ENCODE data around the gene DSG4. TPM values are rescaled to one million over a fixed set of nuclear protein-coding genes. Genes with fewer than 3 reads are reported as not detected.

The DSG4 gene
- total RNA-seq, 4 donors from 2014 or later = not detected

DNA sequence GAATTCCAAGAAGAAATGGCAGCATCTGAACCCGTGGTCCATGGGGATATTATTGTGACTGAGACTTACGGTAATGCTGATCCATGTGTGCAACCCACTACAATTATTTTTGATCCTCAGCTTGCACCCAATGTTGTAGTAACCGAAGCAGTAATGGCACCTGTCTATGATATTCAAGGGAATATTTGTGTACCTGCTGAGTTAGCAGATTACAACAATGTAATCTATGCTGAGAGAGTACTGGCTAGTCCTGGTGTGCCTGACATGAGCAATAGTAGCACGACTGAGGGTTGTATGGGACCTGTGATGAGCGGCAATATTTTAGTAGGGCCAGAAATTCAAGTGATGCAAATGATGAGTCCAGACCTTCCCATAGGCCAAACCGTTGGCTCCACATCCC, 36.6 kb downstream of the DSG4 start:
- intact Hi-C loops (cut with DNase I; ENCODE audit: low total_unique reads) = no loop called here
- no peak for ATAC-seq
- no peak for TF ChIP-seq POLR2A (IDR thresholded peaks at IDR 0.05)
- no peak for TF ChIP-seq CTCF (IDR thresholded peaks at IDR 0.05 in 4 of 5, conservative IDR thresholded peaks at IDR 0.05 in 1 of 5)
- no peaks in the 10 kb centered on the region for H3K36me3 ChIP-seq
- no peaks in the 10 kb centered on the region for H3K27me3 ChIP-seq
- no peak overlapping the region for H3K27ac ChIP-seq
- H3K9me3 ChIP-seq = no peaks in the 10 kb centered on the region
- no peaks in the 10 kb centered on the region for H3K4me1 ChIP-seq
- no peak for DNase-seq
- in situ Hi-C loops (cut with MboI; ENCODE audit: low sequenced_read_pairs in 4 of 4) = no loop called here
- H3K4me3 ChIP-seq = no peak overlapping the region

- ATAC-seq = no peak
- intact Hi-C loops (cut with DNase I; ENCODE audit: low total_unique reads) = no loop called here
- H3K36me3 ChIP-seq = no peaks in the 10 kb centered on the region
- in situ Hi-C loops (cut with MboI; ENCODE audit: low sequenced_read_pairs in 4 of 4) = no loop called here
- no peaks in the 10 kb centered on the region for H3K4me1 ChIP-seq
- no peak overlapping the region for H3K4me3 ChIP-seq
- no peak overlapping the region for H3K27ac ChIP-seq
- no peaks in the 10 kb centered on the region for H3K9me3 ChIP-seq
- no peak for TF ChIP-seq POLR2A (IDR thresholded peaks at IDR 0.05)
- TF ChIP-seq CTCF (IDR thresholded peaks at IDR 0.05 in 4 of 5, conservative IDR thresholded peaks at IDR 0.05 in 1 of 5) = no peak
- DNase-seq = no peak
- no peaks in the 10 kb centered on the region for H3K27me3 ChIP-seq
Measured at GRCh38 chr18:31417850-31418249, 41.3 kb downstream of the DSG4 start.

GRCh38 chr18:31419457-31419932, 42.9 kb downstream of the DSG4 start:
- in situ Hi-C loops (cut with MboI; ENCODE audit: low sequenced_read_pairs in 4 of 4) = no loop called here
- H3K27ac ChIP-seq = no peak overlapping the region
- ATAC-seq (no peak), DNase-seq (no peak)
- no peaks in the 10 kb centered on the region for H3K27me3 ChIP-seq
- no peaks in the 10 kb centered on the region for H3K4me1 ChIP-seq
- intact Hi-C loops (cut with DNase I; ENCODE audit: low total_unique reads) = no loop called here
- no peak overlapping the region for H3K4me3 ChIP-seq
- no peaks in the 10 kb centered on the region for H3K9me3 ChIP-seq
- no peaks in the 10 kb centered on the region for H3K36me3 ChIP-seq
- TF ChIP-seq CTCF (IDR thresholded peaks at IDR 0.05 in 4 of 5, conservative IDR thresholded peaks at IDR 0.05 in 1 of 5) = no peak

- TF ChIP-seq POLR2A (IDR thresholded peaks at IDR 0.05) = no peak
- no peak for TF ChIP-seq CTCF (IDR thresholded peaks at IDR 0.05 in 4 of 5, conservative IDR thresholded peaks at IDR 0.05 in 1 of 5)
- Histone ChIP-seq H3K4me1 (no peaks in the 10 kb centered on the region), H3K36me3 (no peaks in the 10 kb centered on the region), H3K27me3 (no peaks in the 10 kb centered on the region), H3K9me3 (no peaks in the 10 kb centered on the region), H3K27ac (no peak overlapping the region), H3K4me3 (no peak overlapping the region)
- no peak for DNase-seq
- ATAC-seq = no peak
- in situ Hi-C loops (cut with MboI; ENCODE audit: low sequenced_read_pairs in 4 of 4) (no loop called here), intact Hi-C loops (cut with DNase I; ENCODE audit: low total_unique reads) (no loop called here)
Measured at GRCh38 chr18:31420032-31420431, 43.5 kb downstream of the DSG4 start.

GRCh38 chr18:31420524-31420923, 43.9 kb downstream of the DSG4 start:
- no peaks in the 10 kb centered on the region for H3K9me3 ChIP-seq
- H3K4me3 ChIP-seq = no peak overlapping the region
- DNase-seq (no peak), ATAC-seq (no peak)
- H3K27ac ChIP-seq = no peak overlapping the region
- H3K27me3 ChIP-seq = no peaks in the 10 kb centered on the region
- H3K4me1 ChIP-seq = no peaks in the 10 kb centered on the region
- intact Hi-C loops (cut with DNase I; ENCODE audit: low total_unique reads) (no loop called here), in situ Hi-C loops (cut with MboI; ENCODE audit: low sequenced_read_pairs in 4 of 4) (no loop called here)
- TF ChIP-seq CTCF (IDR thresholded peaks at IDR 0.05 in 4 of 5, conservative IDR thresholded peaks at IDR 0.05 in 1 of 5) (no peak), POLR2A (IDR thresholded peaks at IDR 0.05) (no peak)
- H3K36me3 ChIP-seq = no peaks in the 10 kb centered on the region
